HL-60/S4 (cell line): Measurements from ENCODE around the gene TSPAN32.

Source experiments
- in situ Hi-C: fragments of 300-500 bp; cut with MboI; formaldehyde crosslinking; loops from 2 replicates; pipeline ENCODE4 v1.14.3; 2022; ENCODE audit warnings: low sequenced_read_pairs

TSPAN32 gene

GRCh38 chr11:2301631-2302305 lies at the start of gene TSPAN32, which contains the start of gene C11orf21:
TSPAN32 (plus strand) TSS chr11:2302013; CDS start chr11:2302150, 137 bp downstream.
C11orf21 (minus strand) TSS chr11:2301918; CDS start chr11:2301808, 110 bp downstream.
- in situ Hi-C loops = no loop called here

GRCh38 chr11:2252018-2252417 lies 49.8 kb upstream of the TSPAN32 start:
- in situ Hi-C loops = no loop called here

- in situ Hi-C loops = no loop called here
Measured at GRCh38 chr11:2256293-2256913, 45.4 kb upstream of the TSPAN32 start.

GRCh38 chr11:2256951-2257700 lies 44.7 kb upstream of the TSPAN32 start:
- in situ Hi-C loops = no loop called here

GRCh38 chr11:2258501-2259465 lies 43.0 kb upstream of the TSPAN32 start:
- in situ Hi-C loops = no loop called here

- in situ Hi-C loops = no loop called here
Measured at GRCh38 chr11:2259466-2259830, 42.4 kb upstream of the TSPAN32 start.

- in situ Hi-C loops = no loop called here
Measured at GRCh38 chr11:2259897-2260451, 41.8 kb upstream of the TSPAN32 start.

GRCh38 chr11:2260491-2261364 lies 41.1 kb upstream of the TSPAN32 start:
- in situ Hi-C loops = no loop called here

GRCh38 chr11:2261436-2262230 lies 40.2 kb upstream of the TSPAN32 start:
- in situ Hi-C loops = no loop called here

- in situ Hi-C loops = no loop called here
Measured at GRCh38 chr11:2262301-2263070, 39.3 kb upstream of the TSPAN32 start.

- in situ Hi-C loops = no loop called here
Measured at GRCh38 chr11:2263071-2263565, 38.7 kb upstream of the TSPAN32 start.

- in situ Hi-C loops = no loop called here
Measured at GRCh38 chr11:2263724-2264360, 38.0 kb upstream of the TSPAN32 start.

GRCh38 chr11:2264366-2265053 lies 37.3 kb upstream of the TSPAN32 start:
- in situ Hi-C loops = no loop called here

GRCh38 chr11:2265396-2265795 lies 36.4 kb upstream of the TSPAN32 start:
- in situ Hi-C loops = no loop called here

- in situ Hi-C loops = no loop called here
Measured at GRCh38 chr11:2265854-2266585, 35.8 kb upstream of the TSPAN32 start.
